GM10248 (cell line): ENCODE measurements around the gene PHLDB1.

Experiments used
- CTCF ChIA-PET: fragments of 300-600 bp; sonication (Branson Sonifier 250); formaldehyde crosslinking; extraction: SDS; loops from one replicate; lab custom pipeline; 2021; ENCODE audit warnings: antibody characterized with exemption; lab: Yijun Ruan, JAX
- POLR2A ChIA-PET: fragments of 350-650 bp; sonication (Branson Sonifier 250); formaldehyde crosslinking; extraction: SDS; loops from one replicate; lab custom pipeline; 2020; ENCODE audit warnings: antibody characterized with exemption; lab: Yijun Ruan, JAX
- DNase-seq: peaks from one replicate; pipeline ENCODE4 v3.0.0; 2012; ENCODE audit errors: extremely low spot score
- CTCF ChIP-seq: IDR thresholded peaks from 2 replicates; pipeline ENCODE4 v1.5.1; 2012; ENCODE audit warnings: mild to moderate bottlenecking, low read depth; ENCODE audit errors: extremely low read depth, missing control alignments, control extremely low read depth

Gene PHLDB1

GRCh38 chr11:118620529-118621070 is 13.2 kb downstream of the PHLDB1 start:
- ChIA-PET POLR2A (no interaction called here), CTCF (interaction anchor here (1.3 to 1.6 kb wide), 2 partner anchors 9 to 11 kb away, joined by 4 read pairs; no protein-coding TSS in a partner anchor)
- no peak for TF ChIP-seq CTCF
- DNase-seq = no peak

GRCh38 chr11:118621071-118621783 is 13.8 kb downstream of the PHLDB1 start:
- POLR2A ChIA-PET = no interaction called here
- peak; percentile 56 for DNase-seq
- TF ChIP-seq CTCF = no peak
- CTCF ChIA-PET = interaction anchor here (1.2 to 2.2 kb wide), 5 partner anchors 9 to 309 kb away, joined by 3 to 7 read pairs (median 4); no protein-coding TSS in a partner anchor

GRCh38 chr11:118621784-118622375 is 14.5 kb downstream of the PHLDB1 start:
- TF ChIP-seq CTCF = no peak
- DNase-seq = no peak
- POLR2A ChIA-PET = no interaction called here
- CTCF ChIA-PET = interaction anchor here (0.7 to 2.2 kb wide), 8 partner anchors 10 to 308 kb away, joined by 3 to 7 read pairs (median 4); no protein-coding TSS in a partner anchor

- POLR2A ChIA-PET = no interaction called here
Observed at GRCh38 chr11:118622376-118623268, 15.2 kb downstream of the PHLDB1 start.

GRCh38 chr11:118623269-118623655 is 15.8 kb downstream of the PHLDB1 start:
- no peak for DNase-seq
- CTCF ChIA-PET = interaction anchor here (1.0 to 2.2 kb wide), 4 partner anchors 11 to 67 kb away, joined by 5 to 7 read pairs (median 6); no protein-coding TSS in a partner anchor
- POLR2A ChIA-PET = no interaction called here
- no peak for TF ChIP-seq CTCF

More at GRCh38 chr11:118622376-118623268, 15.2 kb downstream of the PHLDB1 start:
- DNase-seq = no peak
- TF ChIP-seq CTCF = no peak
- CTCF ChIA-PET = interaction anchor here (0.7 to 2.2 kb wide), 7 partner anchors 11 to 307 kb away, joined by 3 to 7 read pairs (median 5); no protein-coding TSS in a partner anchor
